Upper lobe of right lung (tissue), 1 donor: ENCODE results near the gene CCDC71. TPM values are rescaled to one million over a fixed set of nuclear protein-coding genes. Genes with fewer than 3 reads are reported as not detected.

Experiments
- ATAC-seq: fragments of 200-7000 bp; cut with Tn5 transposase; one replicate; pipeline ENCODE4 v1.9.1; 2020; ENCODE audit warnings: mild to moderate bottlenecking, moderate library complexity
- DNase-seq: peaks from one replicate; pipeline ENCODE4 v3.0.0-alpha.2; 2020
- H3K27ac ChIP-seq: fragments of 200-600 bp; one replicate; pipeline ENCODE4 v1.8.0; 2022
- H3K27me3 ChIP-seq: fragments of 200-600 bp; one replicate; pipeline ENCODE4 v1.8.0; 2022; ENCODE audit warnings: mild to moderate bottlenecking
- H3K36me3 ChIP-seq: fragments of 200-600 bp; one replicate; pipeline ENCODE4 v1.8.0; 2022
- H3K4me1 ChIP-seq: fragments of 200-600 bp; one replicate; pipeline ENCODE4 v1.8.0; 2022
- H3K4me3 ChIP-seq: fragments of 200-600 bp; one replicate; pipeline ENCODE4 v1.8.0; 2022; ENCODE audit warnings: mild to moderate bottlenecking
- H3K9me3 ChIP-seq: fragments of 200-600 bp; one replicate; pipeline ENCODE4 v1.8.0; 2022
- CTCF ChIP-seq: fragments of 200-600 bp; IDR thresholded peaks from one replicate; pipeline ENCODE4 v1.8.0; 2022; ENCODE audit warnings: antibody characterized with exemption
- intact Hi-C: fragments of 100-400 bp; cut with DNase I; formaldehyde crosslinking; loops from one replicate; pipeline ENCODE4 v1.11.0; 2022
- total RNA-seq: library from RNA; stranded (reverse); fragmentation: NEBNext Ultra II Directional; extraction: Animal tissue kit (Norgen Biotek cat#: 25700); gene quantifications from one replicate; pipeline ENCODE4 v1.2.1, GENCODE V29; 2021
- donor health status: DM: no; HTN: yes; CAD: no; lungs with severe emphysema.

CCDC71 gene
- total RNA-seq, 1 donor from 2014 or later = 22.1 TPM

- intact Hi-C loops = no loop called here
- H3K36me3 ChIP-seq = no peaks in the 10 kb centered on the region
- no peaks in the 10 kb centered on the region for H3K27me3 ChIP-seq
- no peaks in the 10 kb centered on the region for H3K9me3 ChIP-seq
- H3K4me3 ChIP-seq = no peak overlapping the region
- H3K4me1 ChIP-seq = no peaks in the 10 kb centered on the region
- no peak for TF ChIP-seq CTCF
- DNase-seq = no peak
- H3K27ac ChIP-seq = no peak overlapping the region
- ATAC-seq = no peak
Measured at GRCh38 chr3:49151610-49152009, 14.5 kb downstream of the CCDC71 start.

- Histone ChIP-seq H3K4me1 (no peaks in the 10 kb centered on the region), H3K36me3 (no peaks in the 10 kb centered on the region), H3K4me3 (no peak overlapping the region), H3K27me3 (no peaks in the 10 kb centered on the region), H3K27ac (no peak overlapping the region), H3K9me3 (no peaks in the 10 kb centered on the region)
- TF ChIP-seq CTCF = no peak
- intact Hi-C loops = no loop called here
- ATAC-seq = no peak
- no peak for DNase-seq
Measured at GRCh38 chr3:49148159-49148558, 18.0 kb downstream of the CCDC71 start.

- Histone ChIP-seq H3K4me3 (no peak overlapping the region), H3K9me3 (no peaks in the 10 kb centered on the region), H3K27ac (no peak overlapping the region), H3K27me3 (no peaks in the 10 kb centered on the region), H3K4me1 (no peaks in the 10 kb centered on the region), H3K36me3 (no peaks in the 10 kb centered on the region)
- DNase-seq (no peak), ATAC-seq (no peak)
- TF ChIP-seq CTCF = no peak
- intact Hi-C loops = no loop called here
Measured at GRCh38 chr3:49140080-49140479, 26.1 kb downstream of the CCDC71 start.

DNA sequence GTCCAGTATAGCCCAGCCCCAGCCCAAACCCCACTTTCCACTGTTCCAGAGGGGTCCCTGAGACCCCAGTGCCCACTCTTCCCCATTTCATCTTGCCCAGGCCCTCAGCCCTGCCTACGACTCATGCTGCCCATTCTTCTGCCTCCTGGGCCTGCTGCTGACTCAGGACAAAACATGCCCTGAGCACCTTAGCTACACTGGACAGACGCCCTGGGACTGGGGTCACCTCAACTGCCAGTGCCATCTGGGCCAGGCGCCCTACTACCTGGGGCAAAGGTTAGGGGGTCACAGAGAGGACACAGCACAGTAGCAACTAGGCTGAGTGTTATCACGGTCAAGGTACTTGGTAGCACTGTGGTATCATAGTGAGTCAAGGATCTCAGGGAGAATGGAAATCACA is 30.6 kb downstream of the CCDC71 start:
- DNase-seq = no peak
- Histone ChIP-seq H3K9me3 (no peaks in the 10 kb centered on the region), H3K4me1 (peaks cover 10% of the 10 kb centered on the region), H3K36me3 (peaks cover 5% of the 10 kb centered on the region), H3K4me3 (no peak overlapping the region), H3K27ac (no peak overlapping the region), H3K27me3 (no peaks in the 10 kb centered on the region)
- no peak for TF ChIP-seq CTCF
- ATAC-seq = no peak
- intact Hi-C loops = no loop called here

- no peaks in the 10 kb centered on the region for H3K27me3 ChIP-seq
- H3K4me1 ChIP-seq = peaks cover 10% of the 10 kb centered on the region
- H3K4me3 ChIP-seq = no peak overlapping the region
- no peak for ATAC-seq
- H3K36me3 ChIP-seq = peaks cover 13% of the 10 kb centered on the region
- no peak overlapping the region for H3K27ac ChIP-seq
- TF ChIP-seq CTCF = no peak
- intact Hi-C loops = no loop called here
- DNase-seq = no peak
- no peaks in the 10 kb centered on the region for H3K9me3 ChIP-seq
Measured at GRCh38 chr3:49134471-49135265, 31.5 kb downstream of the CCDC71 start.
